ENCODE data around the gene CRYBG2. TPM values are rescaled to one million over a fixed set of nuclear protein-coding genes. Genes with fewer than 3 reads are reported as not detected.

CRYBG2 gene
- total RNA-seq, 6 experiments from 2014 or later, result not detected

DNA sequence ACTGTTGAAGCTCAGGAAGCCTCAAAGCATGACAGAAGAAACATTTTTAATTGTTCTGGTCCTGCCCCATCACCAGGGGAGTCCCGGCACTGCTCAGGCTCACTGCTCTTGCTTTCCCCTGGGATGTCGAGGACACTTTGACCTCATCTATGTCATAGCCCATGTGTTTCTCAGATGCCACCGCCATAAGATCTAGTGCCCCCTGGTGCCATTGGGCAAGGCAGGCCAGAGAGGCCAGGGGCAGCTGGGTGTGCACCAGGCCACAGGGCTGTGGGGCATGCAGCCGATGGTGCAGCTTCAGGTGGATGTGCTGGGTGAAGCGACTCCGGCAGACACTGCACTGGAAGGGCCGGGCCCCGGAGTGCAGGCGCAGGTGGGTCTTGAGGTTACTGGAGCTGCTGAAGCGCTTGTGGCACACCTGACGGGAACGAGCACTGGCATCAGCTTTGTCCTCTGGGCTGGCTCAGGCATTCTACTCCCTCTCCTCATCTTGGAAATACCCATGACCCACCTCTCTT is 7.7 kb upstream of the CRYBG2 start:
- H3K4me3 Mint-ChIP-seq, result no peak overlapping the region
- TF ChIP-seq, protein P1, sequence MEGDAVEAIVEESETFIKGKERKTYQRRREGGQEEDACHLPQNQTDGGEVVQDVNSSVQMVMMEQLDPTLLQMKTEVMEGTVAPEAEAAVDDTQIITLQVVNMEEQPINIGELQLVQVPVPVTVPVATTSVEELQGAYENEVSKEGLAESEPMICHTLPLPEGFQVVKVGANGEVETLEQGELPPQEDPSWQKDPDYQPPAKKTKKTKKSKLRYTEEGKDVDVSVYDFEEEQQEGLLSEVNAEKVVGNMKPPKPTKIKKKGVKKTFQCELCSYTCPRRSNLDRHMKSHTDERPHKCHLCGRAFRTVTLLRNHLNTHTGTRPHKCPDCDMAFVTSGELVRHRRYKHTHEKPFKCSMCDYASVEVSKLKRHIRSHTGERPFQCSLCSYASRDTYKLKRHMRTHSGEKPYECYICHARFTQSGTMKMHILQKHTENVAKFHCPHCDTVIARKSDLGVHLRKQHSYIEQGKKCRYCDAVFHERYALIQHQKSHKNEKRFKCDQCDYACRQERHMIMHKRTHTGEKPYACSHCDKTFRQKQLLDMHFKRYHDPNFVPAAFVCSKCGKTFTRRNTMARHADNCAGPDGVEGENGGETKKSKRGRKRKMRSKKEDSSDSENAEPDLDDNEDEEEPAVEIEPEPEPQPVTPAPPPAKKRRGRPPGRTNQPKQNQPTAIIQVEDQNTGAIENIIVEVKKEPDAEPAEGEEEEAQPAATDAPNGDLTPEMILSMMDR (IDR thresholded peaks at IDR 0.05), result peak; percentile 35; the same call in 1 of the 2 replicates
- H3K36me3 Mint-ChIP-seq (ENCODE audit: low read depth), result no peaks in the 10 kb centered on the region
- no peaks in the 10 kb centered on the region for H3K9me3 Mint-ChIP-seq
- H3K4me1 Mint-ChIP-seq (ENCODE audit: low read depth), result peaks cover 25% of the 10 kb centered on the region
- no peak overlapping the region for H3K27ac Mint-ChIP-seq
- H3K27me3 Mint-ChIP-seq (ENCODE audit: insufficient read depth), result peaks cover 43% of the 10 kb centered on the region
- DNase-seq, result no peak

DNA sequence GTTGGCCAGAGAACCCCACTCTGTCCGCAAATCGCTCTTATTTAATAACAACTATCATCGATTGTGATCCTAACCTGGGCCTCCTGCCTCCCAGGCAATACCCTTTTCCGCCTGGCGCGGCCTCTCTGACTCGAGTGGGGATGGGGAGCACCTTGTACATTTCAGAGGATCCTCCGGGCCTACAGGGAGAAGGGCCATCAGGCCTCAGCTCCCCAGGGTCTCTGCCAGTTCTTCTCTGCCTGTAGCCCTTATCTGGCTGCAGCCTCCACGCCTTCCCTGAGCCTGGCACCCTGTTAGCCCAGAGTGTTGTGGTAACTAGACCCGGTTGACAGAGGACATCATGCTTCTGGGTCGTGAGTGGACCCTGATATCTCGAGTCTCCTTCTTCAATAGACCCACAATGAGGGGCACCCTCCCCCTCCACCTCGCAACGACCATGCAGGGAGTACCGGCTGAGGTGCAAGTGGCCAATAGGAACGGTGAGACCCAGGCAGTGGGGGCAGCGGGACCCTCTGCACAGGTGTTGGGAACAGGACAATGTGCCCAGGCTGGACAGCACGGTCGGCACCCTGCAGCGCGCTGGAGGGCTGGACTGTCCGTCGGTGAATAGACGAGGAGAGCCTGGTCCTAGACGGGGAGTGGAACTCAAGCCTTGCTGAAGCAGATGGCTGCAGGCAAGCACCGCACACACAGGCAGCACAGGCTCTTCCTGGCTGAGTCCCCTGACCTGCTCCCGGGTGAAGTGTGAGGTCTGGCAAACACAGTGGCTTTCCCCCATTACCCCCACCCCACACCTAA is 7.1 kb upstream of the CRYBG2 start:
- Mint-ChIP-seq H3K27me3 (ENCODE audit: insufficient read depth) (peaks cover 43% of the 10 kb centered on the region), H3K4me1 (ENCODE audit: low read depth) (peaks cover 25% of the 10 kb centered on the region), H3K9me3 (no peaks in the 10 kb centered on the region), H3K36me3 (ENCODE audit: low read depth) (no peaks in the 10 kb centered on the region), H3K27ac (no peak overlapping the region), H3K4me3 (no peak overlapping the region)
- TF ChIP-seq, protein P1 (IDR thresholded peaks at IDR 0.05), result no peak
- no peak for DNase-seq

- TF ChIP-seq, protein P1 (IDR thresholded peaks at IDR 0.05), result no peak
- Mint-ChIP-seq H3K36me3 (ENCODE audit: low read depth) (no peaks in the 10 kb centered on the region), H3K27ac (no peak overlapping the region), H3K4me1 (ENCODE audit: low read depth) (peaks cover 25% of the 10 kb centered on the region), H3K4me3 (no peak overlapping the region), H3K27me3 (ENCODE audit: insufficient read depth) (peaks cover 47% of the 10 kb centered on the region), H3K9me3 (no peaks in the 10 kb centered on the region)
- DNase-seq, result no peak
Observed at GRCh38 chr1:26359981-26360806, 6.3 kb upstream of the CRYBG2 start.

DNA sequence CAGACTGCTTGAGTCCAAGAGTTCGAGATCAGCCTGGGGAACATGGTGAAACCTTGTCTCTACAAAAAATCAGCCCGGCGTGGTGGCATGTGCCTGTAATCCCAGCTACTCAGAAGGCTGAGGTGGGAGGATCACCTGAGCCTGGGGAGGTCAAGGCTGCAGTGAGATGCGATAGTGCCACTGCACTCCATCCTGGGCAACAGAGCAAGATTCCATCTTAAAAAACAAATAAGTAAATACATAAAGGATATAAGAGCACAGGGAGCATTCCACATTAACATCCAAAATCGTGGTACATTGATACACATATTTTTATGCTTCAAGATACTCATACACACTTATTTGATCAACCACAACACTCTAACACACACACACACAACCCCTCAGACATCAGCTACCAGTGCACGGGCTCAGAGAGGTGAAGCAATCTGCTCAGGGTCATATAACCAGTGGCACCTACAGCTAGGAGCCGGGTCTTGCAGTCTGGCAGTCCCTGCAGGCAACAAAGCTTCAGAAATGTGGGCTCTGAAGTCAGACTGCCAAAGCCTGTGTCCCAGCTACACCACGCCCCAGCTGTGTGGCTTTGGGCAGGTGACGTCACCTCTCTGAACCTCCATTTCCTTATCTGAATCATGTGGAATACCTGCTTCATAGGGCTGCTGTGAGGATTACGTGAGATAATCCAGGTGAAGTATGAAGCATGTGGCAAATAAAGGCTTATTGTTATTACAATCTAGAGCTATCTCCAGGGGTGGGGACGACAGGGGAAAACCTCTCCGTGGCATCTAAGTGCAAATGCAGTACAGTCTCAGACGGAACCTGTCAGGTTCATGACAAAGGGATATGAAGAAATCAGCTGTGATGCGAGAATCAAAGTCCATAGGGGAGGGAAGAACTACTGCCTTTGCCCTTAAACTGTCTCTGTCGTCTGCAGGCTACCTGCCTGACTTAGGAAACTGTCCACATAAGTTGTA is 4.8 kb upstream of the CRYBG2 start:
- no peak overlapping the region for H3K27ac Mint-ChIP-seq
- H3K9me3 Mint-ChIP-seq, result no peaks in the 10 kb centered on the region
- H3K4me3 Mint-ChIP-seq, result no peak overlapping the region
- H3K27me3 Mint-ChIP-seq (ENCODE audit: insufficient read depth), result peaks cover 38% of the 10 kb centered on the region
- TF ChIP-seq, protein P1 (IDR thresholded peaks at IDR 0.05), result no peak
- H3K36me3 Mint-ChIP-seq (ENCODE audit: low read depth), result no peaks in the 10 kb centered on the region
- DNase-seq, result peak; percentile 39
- H3K4me1 Mint-ChIP-seq (ENCODE audit: low read depth), result peaks cover 23% of the 10 kb centered on the region

DNA sequence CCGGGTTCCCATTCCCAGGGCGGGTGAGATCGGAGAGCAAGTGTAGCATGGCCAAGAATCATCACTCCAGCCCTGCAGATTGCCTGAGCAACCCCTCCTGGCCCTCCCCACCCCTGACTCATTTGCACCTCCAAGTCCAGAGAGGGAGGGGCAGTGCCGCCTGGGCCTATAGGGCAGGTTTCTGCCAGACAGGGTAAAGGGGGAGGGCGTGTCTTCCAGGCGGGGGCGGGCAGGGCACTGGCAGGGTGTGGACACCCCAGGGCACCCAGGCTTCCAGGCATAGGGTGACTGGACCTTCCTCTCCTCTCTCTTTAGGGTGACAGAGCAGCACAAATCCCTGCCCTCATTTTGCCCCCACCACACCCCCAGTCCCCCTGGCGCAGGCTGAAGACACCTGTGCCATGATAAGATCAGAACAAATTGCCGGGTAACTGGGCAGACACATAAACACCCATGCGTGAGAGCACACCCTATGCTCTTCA is 3.2 kb upstream of the CRYBG2 start:
- Mint-ChIP-seq H3K4me3 (no peak overlapping the region), H3K27ac (no peak overlapping the region), H3K4me1 (ENCODE audit: low read depth) (peaks cover 24% of the 10 kb centered on the region), H3K36me3 (ENCODE audit: low read depth) (no peaks in the 10 kb centered on the region), H3K27me3 (ENCODE audit: insufficient read depth) (peaks cover 28% of the 10 kb centered on the region), H3K9me3 (no peaks in the 10 kb centered on the region)
- DNase-seq, result no peak
- TF ChIP-seq, protein P1 (IDR thresholded peaks at IDR 0.05), result no peak

Measured in HFFc6 (cell line).